ENCODE measurements around the gene EEFSEC.

Gene EEFSEC

GRCh38 chr3:128313071-128313725 is 159.9 kb downstream of the EEFSEC start:
- no peak for DNase-seq (ENCODE audit: low read depth in 1 of 2, low spot score in 1 of 2)

DNA sequence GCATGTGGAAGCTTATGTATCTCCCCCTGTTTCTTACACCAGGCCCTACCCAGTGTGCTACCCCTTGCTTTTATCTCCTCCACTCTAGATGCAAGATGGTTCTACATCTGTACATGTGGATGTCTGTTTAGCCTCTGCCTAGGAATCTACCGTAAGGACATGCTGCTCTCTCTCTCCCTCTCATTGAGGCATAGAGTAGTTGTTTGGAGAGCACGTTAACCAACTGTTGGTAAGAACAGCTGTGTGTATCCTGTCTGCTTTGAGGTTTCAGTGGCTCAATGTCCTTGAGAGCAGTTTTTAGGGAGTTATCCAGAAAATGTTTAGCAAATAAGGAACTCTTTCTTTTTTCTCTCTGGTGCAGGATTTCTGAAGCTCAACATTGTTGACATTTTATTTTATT is 160.7 kb downstream of the EEFSEC start:
- no peak for DNase-seq (ENCODE audit: low read depth in 1 of 2, low spot score in 1 of 2)

- no peak for DNase-seq (ENCODE audit: low read depth in 1 of 2, low spot score in 1 of 2)
Observed at GRCh38 chr3:128315313-128315712, 162.0 kb downstream of the EEFSEC start.

DNA sequence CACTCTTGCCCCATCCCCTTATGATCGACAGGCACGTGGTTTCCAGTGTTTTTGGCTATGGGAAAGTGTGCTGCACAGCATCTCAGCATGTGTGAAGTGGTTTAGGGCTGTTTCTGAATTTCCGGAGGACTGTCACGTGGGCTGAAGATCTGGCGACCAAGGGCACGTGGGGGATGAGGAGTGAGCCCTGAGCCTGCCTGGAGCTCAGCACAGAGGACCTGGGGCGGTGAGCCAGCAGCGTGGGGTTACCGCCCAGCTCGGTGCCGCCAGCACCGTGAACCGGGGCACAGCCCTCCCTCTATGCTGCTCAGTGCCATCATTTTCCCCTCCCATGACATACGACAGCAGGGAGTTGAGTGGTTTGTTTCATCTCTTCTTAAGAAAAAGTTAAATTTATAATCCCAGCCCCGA is 163.2 kb downstream of the EEFSEC start:
- peak; percentile 26 to 33 for DNase-seq (ENCODE audit: low read depth in 1 of 2, low spot score in 1 of 2)

DNA sequence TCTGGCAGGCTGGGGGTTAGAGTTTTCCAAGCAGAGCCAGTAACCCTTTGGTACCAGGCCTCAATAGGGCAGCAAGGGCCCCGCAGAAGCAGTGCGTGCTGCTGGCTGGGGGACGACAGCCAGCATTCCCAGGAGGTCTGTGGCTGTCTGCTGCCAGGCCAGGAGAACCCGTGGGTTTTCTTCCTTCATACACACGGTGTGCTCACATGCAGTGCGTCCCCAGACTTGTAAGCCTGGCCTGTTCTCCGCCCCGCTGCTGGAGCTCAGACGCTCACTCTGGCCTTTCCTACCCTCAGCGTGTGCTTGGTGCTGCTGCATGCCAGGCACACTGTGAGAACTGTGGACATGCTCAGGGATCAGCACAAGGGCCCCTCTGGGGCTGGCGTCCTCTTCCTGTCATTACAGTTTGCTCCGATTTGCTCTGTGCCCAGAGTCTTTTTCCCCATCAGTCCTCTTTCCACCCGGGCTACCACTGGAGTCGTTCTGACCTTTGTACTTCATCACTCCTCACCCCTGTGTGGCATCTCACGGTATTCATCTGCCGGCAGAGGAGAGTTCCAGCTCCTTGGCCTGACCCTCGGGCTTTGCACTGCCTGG is 163.9 kb downstream of the EEFSEC start:
- no peak for DNase-seq (ENCODE audit: low read depth in 1 of 2, low spot score in 1 of 2)

GRCh38 chr3:128317698-128318231 is 164.5 kb downstream of the EEFSEC start:
- DNase-seq (ENCODE audit: low read depth in 1 of 2, low spot score in 1 of 2), result no peak

DNA sequence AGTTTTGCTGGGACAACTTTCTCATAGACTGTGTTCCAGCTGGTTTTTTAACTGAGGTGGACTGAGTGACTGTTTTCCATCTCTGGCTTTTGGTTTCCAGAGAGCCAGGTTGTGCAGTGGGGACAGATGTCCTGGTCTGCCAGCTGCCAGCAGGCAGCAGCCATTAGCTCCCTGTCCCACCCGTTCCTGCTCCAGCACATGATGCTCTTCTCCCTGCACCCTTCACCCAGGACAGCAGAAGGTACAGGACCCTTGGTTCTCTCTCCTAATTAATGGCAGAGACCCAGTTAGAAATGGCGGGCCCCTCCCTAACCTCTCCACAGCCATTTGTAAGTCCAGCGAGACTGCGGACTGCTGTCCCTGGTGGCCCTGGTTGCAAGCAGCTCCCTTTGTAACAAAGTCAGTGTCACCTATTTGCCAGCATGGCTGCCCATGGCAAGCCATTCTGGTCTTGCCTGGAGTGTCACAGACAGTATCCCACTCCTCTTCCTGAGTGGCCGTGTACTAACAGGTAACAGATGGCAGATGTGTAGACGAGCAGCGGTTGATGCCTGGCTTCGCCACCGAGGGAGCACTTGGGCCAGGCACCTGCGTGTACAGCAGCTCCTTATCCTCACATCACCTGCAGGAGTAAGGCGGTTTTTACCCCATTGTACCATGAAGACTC is 165.1 kb downstream of the EEFSEC start:
- no peak for DNase-seq (ENCODE audit: low read depth in 1 of 2, low spot score in 1 of 2)

DNA sequence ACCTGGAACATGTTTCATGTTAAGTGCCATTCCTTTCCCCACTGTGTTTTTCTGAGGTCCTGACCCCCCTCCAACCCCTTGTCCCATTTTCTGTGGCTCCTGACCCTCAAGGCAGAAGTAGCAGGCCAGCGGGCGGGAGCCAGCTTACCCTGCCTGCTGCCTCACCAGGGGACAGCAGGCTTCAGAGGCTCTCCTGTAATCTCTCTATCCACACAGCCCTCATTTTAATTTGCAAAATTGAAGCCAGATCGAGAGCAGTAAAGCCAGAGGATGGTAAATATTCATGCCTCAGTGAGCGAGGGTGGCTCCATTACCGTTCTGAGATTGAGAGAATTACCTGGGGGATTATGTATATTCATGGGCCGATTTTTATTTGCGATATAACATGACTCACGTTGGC is 165.8 kb downstream of the EEFSEC start:
- no peak for DNase-seq (ENCODE audit: low read depth in 1 of 2, low spot score in 1 of 2)

DNA sequence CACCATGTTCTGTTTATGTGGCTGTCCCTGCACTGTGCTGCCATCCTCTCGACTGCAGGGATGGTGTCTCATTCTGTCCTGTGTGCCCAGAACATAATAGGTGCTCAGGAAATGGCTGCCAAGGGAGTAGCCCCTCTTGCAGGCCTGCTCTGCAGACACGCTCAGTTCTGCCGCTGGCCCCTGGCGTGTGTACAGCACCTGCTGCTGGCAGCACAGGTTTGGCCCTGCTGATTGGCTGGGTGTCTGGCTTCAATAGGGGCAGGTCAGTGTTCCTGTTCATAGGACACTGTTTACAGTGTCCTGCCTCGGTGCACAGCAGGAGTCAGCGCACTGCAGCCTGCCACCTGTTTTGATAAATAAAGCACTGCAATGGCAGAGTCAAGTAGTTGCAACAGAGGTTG is 166.5 kb downstream of the EEFSEC start:
- DNase-seq (ENCODE audit: low read depth in 1 of 2, low spot score in 1 of 2), result no peak

- DNase-seq (ENCODE audit: low read depth in 1 of 2, low spot score in 1 of 2), result no peak
Observed at GRCh38 chr3:128320551-128321340, 167.5 kb downstream of the EEFSEC start.

- no peak for DNase-seq (ENCODE audit: low read depth in 1 of 2, low spot score in 1 of 2)
Observed at GRCh38 chr3:128321418-128321817, 168.1 kb downstream of the EEFSEC start.

- DNase-seq (ENCODE audit: low read depth in 1 of 2, low spot score in 1 of 2), result peak in 1 of 2 donors; percentile 24
Observed at GRCh38 chr3:128322030-128323022, 169.0 kb downstream of the EEFSEC start.

- DNase-seq (ENCODE audit: low read depth in 1 of 2, low spot score in 1 of 2), result no peak
Observed at GRCh38 chr3:128323206-128324081, 170.2 kb downstream of the EEFSEC start.

GRCh38 chr3:128324911-128325592 is 171.8 kb downstream of the EEFSEC start:
- DNase-seq (ENCODE audit: low read depth in 1 of 2, low spot score in 1 of 2), result no peak

- DNase-seq (ENCODE audit: low read depth in 1 of 2, low spot score in 1 of 2), result no peak
Observed at GRCh38 chr3:128326051-128326823, 173.0 kb downstream of the EEFSEC start.

- no peak for DNase-seq (ENCODE audit: low read depth in 1 of 2, low spot score in 1 of 2)
Observed at GRCh38 chr3:128327606-128328031, 174.3 kb downstream of the EEFSEC start.

- DNase-seq (ENCODE audit: low read depth in 1 of 2, low spot score in 1 of 2), result no peak
Observed at GRCh38 chr3:128328546-128329458, 175.5 kb downstream of the EEFSEC start.
